ENCODE measurements around the gene PHETA2.

The PHETA2 gene

GRCh38 chr22:42074132-42074811 is at the start of gene PHETA2:
TSS of gene PHETA2 (plus strand) at chr22:42074248. CDS start at chr22:42077294, 3,046 bp downstream.
- H3K4me3 Mint-ChIP-seq = peak within 1 kb of the TSS; percentile 80
- H3K27ac Mint-ChIP-seq = peak within 1 kb of the TSS; percentile 51
- H3K36me3 Mint-ChIP-seq = no peaks in the 10 kb centered on the region
- H3K4me1 Mint-ChIP-seq = peaks cover 47% of the 10 kb centered on the region
- no peaks in the 10 kb centered on the region for H3K9me3 Mint-ChIP-seq
- no peaks in the 10 kb centered on the region for H3K27me3 Mint-ChIP-seq

DNA sequence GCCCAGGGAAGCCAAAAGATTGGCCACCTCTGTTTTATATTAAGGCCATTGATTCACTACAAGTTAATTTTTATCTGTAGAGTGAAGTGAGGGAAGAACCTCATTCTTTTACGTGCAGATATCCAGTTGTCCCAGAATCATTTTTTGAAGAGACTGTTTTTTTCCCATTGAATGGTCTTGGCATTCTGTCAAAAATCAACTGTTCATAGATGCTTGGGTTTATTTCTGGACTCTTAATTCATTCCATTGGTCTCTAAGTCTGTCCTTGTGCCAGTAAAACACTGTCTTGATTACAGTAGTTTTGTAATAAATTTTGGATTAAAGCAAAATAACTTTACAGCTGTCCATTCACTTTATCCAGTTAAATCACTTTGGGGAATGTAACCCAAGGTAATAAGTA is 48.6 kb upstream of the PHETA2 start:
- Mint-ChIP-seq H3K4me1 (peaks cover 13% of the 10 kb centered on the region), H3K9me3 (no peaks in the 10 kb centered on the region), H3K4me3 (no peak overlapping the region), H3K36me3 (no peaks in the 10 kb centered on the region), H3K27me3 (no peaks in the 10 kb centered on the region), H3K27ac (no peak overlapping the region)

- H3K4me1 Mint-ChIP-seq = peaks cover 26% of the 10 kb centered on the region
- H3K27me3 Mint-ChIP-seq = no peaks in the 10 kb centered on the region
- no peaks in the 10 kb centered on the region for H3K36me3 Mint-ChIP-seq
- no peak overlapping the region for H3K27ac Mint-ChIP-seq
- H3K9me3 Mint-ChIP-seq = no peaks in the 10 kb centered on the region
- no peak overlapping the region for H3K4me3 Mint-ChIP-seq
These were observed 47.3 kb upstream of the PHETA2 start for GRCh38 chr22:42026705-42027104.

DNA sequence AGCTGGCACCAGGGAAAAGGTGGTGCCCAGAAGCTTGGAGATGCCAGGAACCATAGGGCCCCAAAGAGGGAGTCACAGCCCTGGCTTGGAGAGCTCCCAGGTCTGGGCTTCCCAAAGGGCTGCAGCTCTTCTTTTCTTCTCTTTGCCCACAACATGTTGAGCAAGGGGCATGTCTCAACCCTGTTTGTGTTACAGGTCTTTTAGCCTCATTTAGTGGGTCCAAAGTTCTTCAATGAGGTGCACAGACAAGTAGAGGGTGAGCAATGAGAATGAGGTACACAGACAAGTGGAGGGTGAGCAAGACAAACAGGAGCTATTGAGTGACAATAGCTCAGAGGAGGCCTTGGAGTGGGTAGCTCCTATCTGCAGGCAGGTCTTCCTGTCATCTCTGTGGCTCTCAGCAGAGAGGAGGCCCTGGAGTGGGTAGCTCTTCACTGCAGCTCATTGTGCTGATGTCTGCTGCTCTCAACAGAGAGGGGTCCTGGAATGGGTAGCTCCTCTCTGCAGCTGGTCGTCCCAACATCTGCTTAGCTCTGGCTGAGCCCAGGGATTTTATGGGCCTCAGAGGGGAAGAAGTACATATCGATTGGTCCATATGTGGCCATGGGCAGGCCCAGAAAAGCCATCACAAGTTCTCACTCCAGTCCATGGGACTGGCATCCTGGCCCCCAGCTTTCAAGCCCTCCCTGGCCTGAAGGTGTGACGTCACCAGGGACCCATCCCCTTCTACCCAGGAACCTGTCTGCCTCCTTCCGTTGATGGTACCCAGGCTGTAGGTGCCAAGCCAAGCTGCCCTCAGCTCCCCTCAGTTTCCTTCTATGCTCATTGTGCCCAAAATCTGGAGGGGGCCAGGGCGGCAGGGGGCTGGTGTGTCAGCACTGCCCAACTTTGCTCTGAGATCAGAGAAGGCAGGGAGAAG is 40.5 kb upstream of the PHETA2 start:
- Mint-ChIP-seq H3K9me3 (no peaks in the 10 kb centered on the region), H3K27ac (no peak overlapping the region), H3K4me3 (no peak overlapping the region), H3K36me3 (peaks cover 3% of the 10 kb centered on the region), H3K4me1 (peaks cover 16% of the 10 kb centered on the region), H3K27me3 (no peaks in the 10 kb centered on the region)

DNA sequence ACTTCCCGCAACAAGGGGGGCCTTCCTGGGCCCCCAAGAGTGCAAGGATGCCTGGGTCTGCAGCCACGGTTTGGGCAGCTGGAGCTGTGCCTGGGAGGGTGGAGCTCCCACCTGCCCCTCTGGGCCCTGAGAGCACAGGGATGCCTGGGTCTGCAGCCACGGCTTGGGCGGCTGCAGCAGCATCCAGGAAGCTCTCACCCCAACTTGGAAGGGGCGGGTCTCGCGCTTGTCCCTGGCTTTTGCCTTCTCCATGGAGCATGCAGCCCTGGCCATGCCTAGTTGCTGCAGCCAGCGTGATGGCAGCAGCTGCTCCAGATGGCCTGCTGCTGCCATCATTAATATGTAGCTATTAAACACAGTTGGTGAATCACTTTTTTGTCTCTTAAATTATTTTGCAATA is 38.8 kb upstream of the PHETA2 start:
- peaks cover 16% of the 10 kb centered on the region for H3K4me1 Mint-ChIP-seq
- no peak overlapping the region for H3K27ac Mint-ChIP-seq
- peaks cover 3% of the 10 kb centered on the region for H3K36me3 Mint-ChIP-seq
- H3K4me3 Mint-ChIP-seq = no peak overlapping the region
- no peaks in the 10 kb centered on the region for H3K9me3 Mint-ChIP-seq
- H3K27me3 Mint-ChIP-seq = no peaks in the 10 kb centered on the region

GRCh38 chr22:42039271-42039670 is 34.8 kb upstream of the PHETA2 start:
- H3K27me3 Mint-ChIP-seq = no peaks in the 10 kb centered on the region
- peaks cover 11% of the 10 kb centered on the region for H3K36me3 Mint-ChIP-seq
- no peaks in the 10 kb centered on the region for H3K4me1 Mint-ChIP-seq

GRCh38 chr22:42041784-42042183 is 32.3 kb upstream of the PHETA2 start:
- H3K27ac Mint-ChIP-seq = no peak overlapping the region
- H3K4me1 Mint-ChIP-seq = no peaks in the 10 kb centered on the region
- H3K4me3 Mint-ChIP-seq = no peak overlapping the region
- no peaks in the 10 kb centered on the region for H3K27me3 Mint-ChIP-seq
- peaks cover 11% of the 10 kb centered on the region for H3K36me3 Mint-ChIP-seq
- peaks cover 11% of the 10 kb centered on the region for H3K9me3 Mint-ChIP-seq

More at GRCh38 chr22:42039271-42039670, 34.8 kb upstream of the PHETA2 start:
- Mint-ChIP-seq H3K4me3 (no peak overlapping the region), H3K9me3 (peaks cover 11% of the 10 kb centered on the region), H3K27ac (no peak overlapping the region)

DNA sequence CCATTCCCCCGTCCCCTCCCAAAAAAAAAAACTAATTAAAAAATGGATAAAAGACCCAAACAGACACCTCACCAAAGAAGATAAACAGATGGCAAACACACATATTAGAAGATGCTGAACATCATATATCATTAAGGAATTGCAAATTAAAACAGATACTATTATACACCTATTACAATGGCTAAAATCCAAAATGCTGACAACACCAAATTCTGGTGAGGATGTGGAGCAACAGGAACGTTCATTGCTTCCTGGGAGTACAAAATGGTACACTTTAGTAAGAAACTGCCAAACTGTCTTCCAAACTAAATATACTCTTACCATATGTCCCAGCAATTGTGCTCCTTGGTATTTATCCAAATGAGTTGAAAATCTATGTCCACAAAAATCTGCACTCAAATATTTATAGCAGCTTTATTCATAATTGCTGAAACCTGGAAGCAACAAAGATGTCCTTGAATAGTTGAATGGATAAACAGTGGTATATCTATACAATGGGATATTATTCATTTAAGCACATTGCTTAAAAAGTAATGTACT is 23.3 kb upstream of the PHETA2 start:
- Mint-ChIP-seq H3K4me1 (no peaks in the 10 kb centered on the region), H3K9me3 (no peaks in the 10 kb centered on the region), H3K4me3 (no peak overlapping the region), H3K27ac (no peak overlapping the region), H3K36me3 (no peaks in the 10 kb centered on the region), H3K27me3 (no peaks in the 10 kb centered on the region)

DNA sequence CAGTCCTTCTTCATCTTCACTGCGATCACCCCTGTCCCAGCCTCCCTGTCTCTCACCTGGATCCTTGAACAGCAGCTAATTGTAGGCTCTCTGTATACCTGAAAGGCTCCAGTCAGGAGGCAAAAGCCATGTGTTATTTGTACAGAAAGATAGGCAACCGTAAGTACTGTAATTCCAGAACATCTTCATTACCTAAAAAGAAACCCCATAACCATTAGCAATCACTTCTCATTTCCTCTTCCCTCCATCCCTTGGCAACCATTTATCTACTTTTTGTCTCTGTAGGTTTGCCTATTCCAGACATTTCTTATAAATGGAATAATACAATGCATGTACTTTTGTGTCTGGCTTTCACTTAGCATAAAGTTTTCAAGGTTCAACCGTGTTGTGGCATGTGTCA is 21.3 kb upstream of the PHETA2 start:
- Mint-ChIP-seq H3K27ac (no peak overlapping the region), H3K9me3 (peaks cover 14% of the 10 kb centered on the region), H3K4me3 (no peak overlapping the region), H3K36me3 (peaks cover 7% of the 10 kb centered on the region), H3K4me1 (no peaks in the 10 kb centered on the region), H3K27me3 (no peaks in the 10 kb centered on the region)

GRCh38 chr22:42056757-42057511 is 17.1 kb upstream of the PHETA2 start:
- Mint-ChIP-seq H3K9me3 (peaks cover 14% of the 10 kb centered on the region), H3K27ac (no peak overlapping the region), H3K36me3 (peaks cover 17% of the 10 kb centered on the region), H3K4me1 (no peaks in the 10 kb centered on the region), H3K4me3 (no peak overlapping the region), H3K27me3 (no peaks in the 10 kb centered on the region)

GRCh38 chr22:42060489-42060888 is 13.6 kb upstream of the PHETA2 start:
- no peak overlapping the region for H3K4me3 Mint-ChIP-seq
- H3K9me3 Mint-ChIP-seq = peaks cover 14% of the 10 kb centered on the region
- H3K27ac Mint-ChIP-seq = no peak overlapping the region
- H3K4me1 Mint-ChIP-seq = no peaks in the 10 kb centered on the region
- peaks cover 17% of the 10 kb centered on the region for H3K36me3 Mint-ChIP-seq
- no peaks in the 10 kb centered on the region for H3K27me3 Mint-ChIP-seq

DNA sequence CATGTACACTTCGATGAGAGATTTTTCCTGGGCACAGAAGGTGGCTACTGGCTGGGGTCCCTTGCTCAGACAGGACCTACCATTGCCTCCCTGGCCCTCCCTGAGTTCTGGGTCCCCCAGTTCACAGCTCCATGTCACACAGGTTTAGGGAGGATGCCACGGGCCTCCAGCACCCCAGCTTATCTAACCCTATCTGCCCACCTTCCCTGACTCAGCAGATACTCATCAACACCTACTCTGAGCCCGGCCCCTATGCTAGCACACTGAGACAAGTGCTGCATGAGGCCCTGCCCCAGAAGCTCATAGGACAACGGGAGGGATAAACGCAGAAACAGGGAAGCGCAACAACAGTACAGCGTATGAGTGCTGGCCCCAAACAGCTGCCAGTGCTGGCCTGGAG is 13.0 kb upstream of the PHETA2 start:
- H3K27me3 Mint-ChIP-seq = no peaks in the 10 kb centered on the region
- H3K4me3 Mint-ChIP-seq = no peak overlapping the region
- H3K27ac Mint-ChIP-seq = no peak overlapping the region
- no peaks in the 10 kb centered on the region for H3K4me1 Mint-ChIP-seq
- peaks cover 12% of the 10 kb centered on the region for H3K9me3 Mint-ChIP-seq
- peaks cover 17% of the 10 kb centered on the region for H3K36me3 Mint-ChIP-seq

DNA sequence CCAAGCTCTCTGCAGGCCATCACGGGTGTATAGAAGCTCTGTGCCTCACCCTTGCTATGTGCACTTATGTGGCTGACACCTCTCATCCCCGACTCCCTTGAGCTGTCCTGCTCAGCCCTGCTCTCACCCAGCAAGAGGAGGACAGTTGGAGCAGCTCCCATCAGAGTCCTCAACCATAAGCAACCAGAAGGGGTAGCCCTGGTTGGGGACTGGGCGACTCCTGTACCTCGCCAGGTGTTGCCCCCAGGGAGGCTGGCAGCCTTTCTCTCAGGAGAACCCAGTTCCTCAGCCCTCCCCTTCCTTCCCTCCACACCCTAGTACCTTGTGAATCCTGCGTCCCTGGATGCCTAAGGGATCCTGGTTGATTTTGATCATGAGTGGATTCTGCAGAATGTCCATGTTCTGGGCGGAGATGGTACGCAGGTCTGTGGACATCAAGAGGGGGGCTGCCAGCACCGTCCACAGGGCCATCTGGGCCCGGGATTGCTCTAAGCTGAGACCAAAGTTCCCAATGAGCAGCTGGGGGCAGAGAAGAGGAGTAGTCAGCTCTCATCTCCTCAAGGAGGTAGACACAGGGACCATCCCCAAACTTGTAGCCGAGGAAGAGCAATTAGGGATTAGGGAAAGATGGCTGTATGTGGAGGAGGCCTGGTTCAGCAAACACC is 11.4 kb upstream of the PHETA2 start:
- Mint-ChIP-seq H3K36me3 (peaks cover 11% of the 10 kb centered on the region), H3K27me3 (no peaks in the 10 kb centered on the region), H3K9me3 (no peaks in the 10 kb centered on the region), H3K27ac (no peak overlapping the region), H3K4me1 (no peaks in the 10 kb centered on the region), H3K4me3 (no peak overlapping the region)

DNA sequence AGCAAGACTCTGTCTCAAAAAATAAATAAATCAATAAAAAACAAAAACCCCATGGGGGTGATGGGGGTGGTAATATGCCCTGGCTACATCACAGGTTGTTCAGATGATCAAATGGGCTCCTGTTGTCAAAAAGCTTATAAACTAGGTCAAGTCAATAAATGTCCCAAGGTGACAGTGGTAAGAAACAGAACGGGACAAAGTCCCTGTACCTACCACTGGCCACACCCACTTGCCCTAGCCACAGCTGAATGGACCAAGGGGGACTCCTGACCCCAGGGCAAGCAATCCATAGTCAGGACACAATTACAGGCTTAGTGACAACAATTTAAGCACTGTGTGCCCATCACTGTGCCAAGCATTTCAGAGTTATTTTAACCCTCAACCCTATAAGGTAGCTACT is 9.4 kb upstream of the PHETA2 start:
- Mint-ChIP-seq H3K4me1 (peaks cover 4% of the 10 kb centered on the region), H3K4me3 (no peak overlapping the region), H3K36me3 (peaks cover 5% of the 10 kb centered on the region), H3K27ac (no peak overlapping the region), H3K9me3 (no peaks in the 10 kb centered on the region), H3K27me3 (no peaks in the 10 kb centered on the region)

Measured in activated naive CD4-positive, alpha-beta T cell treated with anti-CD3 and anti-CD28 coated beads, Interleukin-2, amount 50 U/mL, for 24 hours (primary cell).